ENCODE data around the gene MOXD1. TPM values are rescaled to one million over a fixed set of nuclear protein-coding genes. Genes with fewer than 3 reads are reported as not detected.

Gene MOXD1
- total RNA-seq, result 21.6 and 71.6 TPM in 2 replicates

GRCh38 chr6:132400883-132401617 is at the start of gene MOXD1:
TSS of gene MOXD1 (minus strand) at chr6:132401475. CDS start at chr6:132401426, 49 bp downstream.

Other genes starting within 250 kb of the MOXD1 start
- gene STX7, start 111.6 kb upstream of the MOXD1 start, total RNA-seq, result 31.5 and 34.3 TPM in 2 replicates
- gene TAAR9, start 136.8 kb upstream of the MOXD1 start, total RNA-seq, result not detected in 2 replicates
- gene TAAR8, start 151.2 kb upstream of the MOXD1 start, total RNA-seq, result not detected in 2 replicates
- gene TAAR6, start 168.8 kb upstream of the MOXD1 start, total RNA-seq, result not detected in 2 replicates
- gene TAAR5, start 188.3 kb upstream of the MOXD1 start, total RNA-seq, result not detected in 2 replicates
- not detected in 2 replicates for gene TAAR2, start 222.8 kb upstream of the MOXD1 start, total RNA-seq

All from bronchial smooth muscle cell (primary cell).